ENCODE results near the gene GASK1B.

DNA sequence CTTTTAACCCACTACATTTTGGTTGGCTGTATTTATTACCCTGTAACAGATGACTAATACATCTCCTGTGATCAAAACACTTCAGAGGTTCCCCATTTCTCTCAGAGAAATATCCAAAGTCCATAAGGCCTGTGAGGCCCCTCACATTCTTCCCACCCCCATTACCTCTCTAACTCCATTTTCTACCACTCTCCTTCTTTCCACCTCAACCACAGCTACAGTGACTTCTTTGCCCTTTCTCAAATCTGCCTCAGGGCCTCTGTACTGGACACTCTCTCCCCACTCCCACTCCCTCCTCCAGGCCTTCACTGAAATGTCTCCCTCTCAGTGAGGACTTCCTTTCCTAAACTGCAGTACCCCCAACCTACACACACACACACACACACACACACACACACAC is 29.1 kb upstream of the GASK1B start:
- no peak for TF ChIP-seq ZNF274 (IDR thresholded peaks at IDR 0.05; ENCODE audit: low read depth, low read length)
- no peak for TF ChIP-seq SUZ12 (IDR thresholded peaks at IDR 0.05; ENCODE audit: extremely low read depth, insufficient read depth, insufficient read length)
- TF ChIP-seq YY1 (IDR thresholded peaks at IDR 0.05; ENCODE audit: insufficient read depth, insufficient read length), result no peak
